IPS DF 6.9 (cell line): ENCODE results near the gene MYO7A.

Experiments
- DNase-seq: peaks from one replicate; pipeline ENCODE4 v3.0.0-alpha.2; 2013; ENCODE audit warnings: low read depth, low spot score
- H3K27ac ChIP-seq: one replicate; pipeline ENCODE4 v1.5.1; 2013; ENCODE audit warnings: low read length, control low read depth
- H3K27me3 ChIP-seq: 2 replicates; pipeline ENCODE4 v1.6.1; 2013; ENCODE audit warnings: mild to moderate bottlenecking, low read length; ENCODE audit not compliant: control insufficient read depth, insufficient read depth
- H3K36me3 ChIP-seq: 2 replicates; pipeline ENCODE4 v1.6.1; 2013; ENCODE audit warnings: low read length; ENCODE audit not compliant: control insufficient read depth, insufficient read depth
- H3K4me1 ChIP-seq: 2 replicates; pipeline ENCODE4 v1.6.1; 2013; ENCODE audit warnings: low read length; ENCODE audit not compliant: control insufficient read depth, insufficient read depth
- H3K4me3 ChIP-seq: 2 replicates; pipeline ENCODE4 v1.5.1; 2013; ENCODE audit warnings: mild to moderate bottlenecking, low read length
- H3K9me3 ChIP-seq: 2 replicates; pipeline ENCODE4 v1.6.1; 2013; ENCODE audit warnings: low read length, inconsistent platforms; ENCODE audit not compliant: control insufficient read depth, insufficient read depth
- WGBS: extraction: QIAGEN DNeasy Blood & Tissue Kit; methylation state at CpG from one replicate; pipeline ENCODE4 v1.1.7; 2013; ENCODE audit warnings: mixed read lengths, missing lambda C conversion rate; ENCODE audit not compliant: insufficient read length, insufficient coverage; 5-methylcytosine and 5-hydroxymethylcytosine counted together

The MYO7A gene

GRCh38 chr11:77086521-77087472, 41.2 kb upstream of the MYO7A start:
- Histone ChIP-seq H3K4me3 (no peak overlapping the region), H3K36me3 (no peaks in the 10 kb centered on the region), H3K27me3 (no peaks in the 10 kb centered on the region), H3K27ac (no peak overlapping the region), H3K9me3 (no peaks in the 10 kb centered on the region), H3K4me1 (no peaks in the 10 kb centered on the region)
- no CpG with 5 or more reads among the region's 23 CpGs for WGBS
- DNase-seq: no peak

- no peaks in the 10 kb centered on the region for H3K9me3 ChIP-seq
- no peak for DNase-seq
- WGBS: no CpG with 5 or more reads among the region's 9 CpGs
- no peaks in the 10 kb centered on the region for H3K27me3 ChIP-seq
- no peaks in the 10 kb centered on the region for H3K36me3 ChIP-seq
- H3K4me1 ChIP-seq: no peaks in the 10 kb centered on the region
- H3K27ac ChIP-seq: no peak overlapping the region
- no peak overlapping the region for H3K4me3 ChIP-seq
Measured at GRCh38 chr11:77087723-77088225, 40.3 kb upstream of the MYO7A start.

GRCh38 chr11:77088236-77089003, 39.6 kb upstream of the MYO7A start:
- no peak for DNase-seq
- H3K4me3 ChIP-seq: no peak overlapping the region
- WGBS: no CpG with 5 or more reads among the region's 11 CpGs
- H3K36me3 ChIP-seq: no peaks in the 10 kb centered on the region
- no peak overlapping the region for H3K27ac ChIP-seq
- H3K9me3 ChIP-seq: no peaks in the 10 kb centered on the region
- H3K27me3 ChIP-seq: no peaks in the 10 kb centered on the region
- H3K4me1 ChIP-seq: no peaks in the 10 kb centered on the region

- no CpG with 5 or more reads among the region's 3 CpGs for WGBS
- Histone ChIP-seq H3K9me3 (no peaks in the 10 kb centered on the region), H3K36me3 (no peaks in the 10 kb centered on the region), H3K27ac (no peak overlapping the region), H3K4me1 (no peaks in the 10 kb centered on the region), H3K4me3 (no peak overlapping the region), H3K27me3 (no peaks in the 10 kb centered on the region)
- no peak for DNase-seq
Measured at GRCh38 chr11:77089004-77089545, 39.0 kb upstream of the MYO7A start.

- no peak overlapping the region for H3K27ac ChIP-seq
- H3K36me3 ChIP-seq: no peaks in the 10 kb centered on the region
- WGBS: no CpG with 5 or more reads among the region's 4 CpGs
- no peak overlapping the region for H3K4me3 ChIP-seq
- no peaks in the 10 kb centered on the region for H3K4me1 ChIP-seq
- H3K9me3 ChIP-seq: no peaks in the 10 kb centered on the region
- no peak for DNase-seq
- H3K27me3 ChIP-seq: no peaks in the 10 kb centered on the region
Measured at GRCh38 chr11:77090046-77090372, 38.0 kb upstream of the MYO7A start.

GRCh38 chr11:77090373-77091111, 37.5 kb upstream of the MYO7A start:
- Histone ChIP-seq H3K4me3 (no peak overlapping the region), H3K36me3 (no peaks in the 10 kb centered on the region), H3K27ac (no peak overlapping the region), H3K4me1 (no peaks in the 10 kb centered on the region), H3K27me3 (no peaks in the 10 kb centered on the region), H3K9me3 (no peaks in the 10 kb centered on the region)
- no CpG with 5 or more reads among the region's 13 CpGs for WGBS
- no peak for DNase-seq

- H3K36me3 ChIP-seq: no peaks in the 10 kb centered on the region
- no CpG with 5 or more reads among the region's 9 CpGs for WGBS
- peak; percentile 85 for DNase-seq
Measured at GRCh38 chr11:77091146-77091940, 36.7 kb upstream of the MYO7A start.

GRCh38 chr11:77092382-77092781, 35.7 kb upstream of the MYO7A start:
- Histone ChIP-seq H3K4me1 (no peaks in the 10 kb centered on the region), H3K9me3 (no peaks in the 10 kb centered on the region)
- no CpG with 5 or more reads among the region's 7 CpGs for WGBS

More at GRCh38 chr11:77091146-77091940, 36.7 kb upstream of the MYO7A start:
- H3K4me3 ChIP-seq: no peak overlapping the region
- H3K27ac ChIP-seq: no peak overlapping the region
- no peaks in the 10 kb centered on the region for H3K4me1 ChIP-seq
- no peaks in the 10 kb centered on the region for H3K9me3 ChIP-seq
- no peaks in the 10 kb centered on the region for H3K27me3 ChIP-seq

GRCh38 chr11:77093056-77093891, 34.8 kb upstream of the MYO7A start:
- H3K9me3 ChIP-seq: no peaks in the 10 kb centered on the region
- H3K27ac ChIP-seq: no peak overlapping the region
- no peaks in the 10 kb centered on the region for H3K4me1 ChIP-seq
- no CpG with 5 or more reads among the region's 33 CpGs for WGBS
- H3K27me3 ChIP-seq: no peaks in the 10 kb centered on the region
- DNase-seq: no peak
- H3K4me3 ChIP-seq: no peak overlapping the region
- no peaks in the 10 kb centered on the region for H3K36me3 ChIP-seq

More at GRCh38 chr11:77092382-77092781, 35.7 kb upstream of the MYO7A start:
- DNase-seq: no peak
- Histone ChIP-seq H3K4me3 (no peak overlapping the region), H3K36me3 (no peaks in the 10 kb centered on the region), H3K27me3 (no peaks in the 10 kb centered on the region), H3K27ac (no peak overlapping the region)
